K562 (cell line): ENCODE data around the gene ABCD4. TPM values are rescaled to one million over a fixed set of nuclear protein-coding genes. Genes with fewer than 3 reads are reported as not detected.

Experiments
- JUND ChIP-seq, 2 experiments: IDR thresholded peaks; 2 replicates in 1 of 2; 3 replicates in 1 of 2; pipeline ENCODE4 v1.6.1; 2011; ENCODE audit warnings: borderline replicate concordance in 2 of 2, low read depth in 2 of 2, low read length in 2 of 2, improper control_type of control experiment in 1 of 2, missing biosample characterization in 1 of 2, missing genetic modification characterization in 1 of 2, missing genetic modification reagents in 1 of 2
- MAFG ChIP-seq: fragments of 450-650 bp; conservative IDR thresholded peaks from 2 replicates; pipeline ENCODE4 v1.6.1; 2016; ENCODE audit warnings: missing genetic modification characterization, missing compliant biosample characterization
- MTA3 ChIP-seq: fragments of 450-650 bp; formaldehyde crosslinking; IDR thresholded peaks from 2 replicates; pipeline ENCODE4 v1.6.1; 2017; ENCODE audit warnings: mild to moderate bottlenecking, borderline replicate concordance
- RBM17 ChIP-seq: fragments of 200-400 bp; formaldehyde crosslinking; IDR thresholded peaks from 2 replicates; pipeline ENCODE4 v1.6.1; 2017; ENCODE audit warnings: low read depth, mild to moderate bottlenecking, low read length, borderline replicate concordance
- ZBTB49 ChIP-seq: sonication (generic); formaldehyde crosslinking; IDR thresholded peaks from 2 replicates; pipeline ENCODE4 v1.8.0; 2022; ENCODE audit warnings: missing genetic modification reagents, mild to moderate bottlenecking, borderline replicate concordance
- ZNF232 ChIP-seq: sonication (generic); formaldehyde crosslinking; IDR thresholded peaks from 2 replicates; pipeline ENCODE4 v1.8.0; 2022; ENCODE audit warnings: mild to moderate bottlenecking, missing genetic modification reagents
- polyA plus RNA-seq, 8 experiments: library from polyadenylated mRNA; depleted of rRNA in 4 of 8; stranded (reverse) in 5 of 8; unstranded in 3 of 8; fragments of >200 nt; fragmentation: Nextera tagmentation in 2 of 8; fragmentation: Illumina TruSeq in 1 of 8; extraction: Ambion mirVana in 2 of 8; extraction: Trizol in 1 of 8; gene quantifications; 2 replicates each; pipeline versions ENCODE4 v1.2.1 to v1.2.3, GENCODE V29; 2011 to 2014; ENCODE audit warnings: inconsistent platforms in 1 of 8, missing spikeins in 1 of 8
- total RNA-seq, 7 experiments: library from RNA; depleted of rRNA in 6 of 7; stranded (reverse); fragments of >200 nt in 6 of 7; fragmentation: Illumina TruSeq in 2 of 7; extraction: Trizol in 2 of 7; gene quantifications; 2 replicates each; pipeline versions ENCODE4 v1.2.1 to v1.2.3, GENCODE V29; 2011 to 2021; ENCODE audit warnings: low replicate concordance in 1 of 7
- TF ChIP-seq, protein P1 (sequence below): IDR thresholded peaks from 2 replicates; pipeline ENCODE4 v1.6.1; 2011; ENCODE audit not compliant: insufficient read length; ENCODE audit errors: extremely low read depth

The ABCD4 gene
- total and polyA plus RNA-seq, 9 of the 15 experiments (the other 6 are each of a cell fraction or from before 2014, with no cell fraction given), result 3.5 to 17.2 (median 12.4) TPM

DNA sequence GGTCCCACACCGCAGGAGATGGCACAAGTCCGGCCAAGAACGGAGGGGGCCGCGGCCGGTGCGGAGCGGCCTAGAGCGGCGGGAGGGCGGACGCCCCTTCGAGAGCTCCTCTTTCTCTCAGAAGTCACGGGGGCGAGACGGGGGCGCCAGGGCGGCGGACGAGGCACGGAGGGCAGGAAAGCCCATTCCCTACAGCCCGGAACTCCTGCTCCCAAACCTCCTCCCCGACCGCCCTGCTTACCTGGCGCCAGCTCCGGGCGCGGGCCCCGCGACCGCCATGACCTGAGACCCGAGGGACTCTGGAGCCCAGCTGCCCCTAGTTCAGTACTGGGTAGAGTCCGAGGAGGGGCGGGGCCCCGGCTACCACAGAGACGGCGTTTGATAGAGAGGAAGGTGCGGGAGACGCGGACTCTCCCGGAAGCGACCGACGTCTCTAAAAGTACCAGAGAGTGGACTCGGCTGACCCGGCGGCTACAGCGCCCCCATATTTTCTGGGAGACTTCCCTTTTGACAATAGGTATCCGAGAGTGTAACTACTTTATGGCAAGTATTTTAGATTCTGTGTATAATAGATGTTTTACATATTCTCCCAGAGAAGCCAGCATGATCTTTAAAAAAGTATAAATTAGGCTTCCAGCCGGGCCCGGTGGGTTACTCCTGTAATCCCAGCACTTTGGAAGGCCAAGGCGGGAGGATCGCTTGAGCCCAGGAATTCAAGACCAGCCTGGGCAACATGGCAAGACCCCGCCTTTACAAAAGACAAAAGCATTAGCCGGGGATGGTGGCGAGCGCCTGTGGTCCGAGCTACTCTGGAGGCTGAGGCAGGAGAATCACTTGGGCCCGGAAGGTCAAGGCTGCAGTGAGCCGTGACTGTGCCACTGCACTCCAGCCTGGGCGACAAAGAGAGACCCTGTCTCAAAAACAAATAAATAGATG lies at the start of gene ABCD4 (continued):
- TF ChIP-seq MTA3 (0 out of 2 replicates have a peak, but pooled peaks have one; percentile 42), RBM17 (no peak), ZNF232 (no peak), ZBTB49 (no peak), JUND (IDR thresholded peaks at IDR 0.05; ENCODE audit: borderline replicate concordance, low read depth, low read length) (no peak), JUND (tag; IDR thresholded peaks at IDR 0.05; ENCODE audit: borderline replicate concordance, low read depth, low read length) (no peak), MAFG (no peak)
- TF ChIP-seq, protein P1, sequence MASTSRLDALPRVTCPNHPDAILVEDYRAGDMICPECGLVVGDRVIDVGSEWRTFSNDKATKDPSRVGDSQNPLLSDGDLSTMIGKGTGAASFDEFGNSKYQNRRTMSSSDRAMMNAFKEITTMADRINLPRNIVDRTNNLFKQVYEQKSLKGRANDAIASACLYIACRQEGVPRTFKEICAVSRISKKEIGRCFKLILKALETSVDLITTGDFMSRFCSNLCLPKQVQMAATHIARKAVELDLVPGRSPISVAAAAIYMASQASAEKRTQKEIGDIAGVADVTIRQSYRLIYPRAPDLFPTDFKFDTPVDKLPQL, result no peak
- TF ChIP-seq, all 486 proteins: peak for 62
